Measurements from ENCODE around the gene JAZF1. TPM values are rescaled to one million over a fixed set of nuclear protein-coding genes. Genes with fewer than 3 reads are reported as not detected.
A peak's percentile ranks its signal among the peaks of the same experiment; 100 is the strongest.

The JAZF1 gene
- total and polyA plus RNA-seq, 2 experiments from 2014 or later: 9.5 to 12.1 TPM

- Histone ChIP-seq H3K4me1 (ENCODE audit: insufficient read depth) (peaks cover 6% of the 10 kb centered on the region), H3K36me3 (replicated peaks; ENCODE audit: insufficient read depth, low read depth) (no peaks in the 10 kb centered on the region), H3K79me2 (no peaks in the 10 kb centered on the region), H3K27me3 (no peaks in the 10 kb centered on the region), H4K20me1 (ENCODE audit: insufficient read depth, poor library complexity, severe bottlenecking) (no peaks in the 10 kb centered on the region), H3K9me2 (replicated peaks; ENCODE audit: insufficient read depth) (no peaks in the 10 kb centered on the region), H3K4me3 (no peak overlapping the region), H3K4me2 (no peak overlapping the region), H3K9me3 (ENCODE audit: low read depth) (no peaks in the 10 kb centered on the region), H3K27ac (peak overlapping the region; percentile 28), H2AFZ (no peak overlapping the region)
- no peak for DNase-seq (ENCODE audit: low spot score)
- WGBS (ENCODE audit: low lambda C conversion rate, missing lambda C conversion rate): 79% methylated on average over 1 of the region's 1 CpG
- TF ChIP-seq EZH2 (IDR thresholded peaks at IDR 0.05; ENCODE audit: borderline replicate concordance) (no peak), CTCF (IDR thresholded peaks at IDR 0.05; ENCODE audit: poor library complexity) (no peak), EZH2phosphoT487 (IDR thresholded peaks at IDR 0.05; ENCODE audit: low read depth, severe bottlenecking, unreplicated experiment) (no peak)
Measured at GRCh38 chr7:28006491-28006890, 174.1 kb downstream of the JAZF1 start.

- Histone ChIP-seq H3K4me2 (peak overlapping the region; percentile 37), H2AFZ (no peak overlapping the region), H3K4me1 (ENCODE audit: insufficient read depth) (peaks cover 6% of the 10 kb centered on the region), H4K20me1 (ENCODE audit: insufficient read depth, poor library complexity, severe bottlenecking) (no peaks in the 10 kb centered on the region), H3K9me3 (ENCODE audit: low read depth) (no peaks in the 10 kb centered on the region), H3K9me2 (replicated peaks; ENCODE audit: insufficient read depth) (no peaks in the 10 kb centered on the region), H3K4me3 (no peak overlapping the region), H3K79me2 (no peaks in the 10 kb centered on the region), H3K27ac (peak overlapping the region; percentile 46), H3K27me3 (no peaks in the 10 kb centered on the region), H3K36me3 (replicated peaks; ENCODE audit: insufficient read depth, low read depth) (no peaks in the 10 kb centered on the region)
- no peak for DNase-seq (ENCODE audit: low spot score)
- 85% methylated on average over 1 of the region's 1 CpG for WGBS (ENCODE audit: low lambda C conversion rate, missing lambda C conversion rate)
- no peak for TF ChIP-seq EZH2phosphoT487 (IDR thresholded peaks at IDR 0.05; ENCODE audit: low read depth, severe bottlenecking, unreplicated experiment)
- no peak for TF ChIP-seq CTCF (IDR thresholded peaks at IDR 0.05; ENCODE audit: poor library complexity)
- TF ChIP-seq EZH2 (IDR thresholded peaks at IDR 0.05; ENCODE audit: borderline replicate concordance): no peak
Measured at GRCh38 chr7:28005847-28006231, 174.8 kb downstream of the JAZF1 start.

GRCh38 chr7:28005075-28005846, 175.3 kb downstream of the JAZF1 start:
- H4K20me1 ChIP-seq (ENCODE audit: insufficient read depth, poor library complexity, severe bottlenecking): no peaks in the 10 kb centered on the region
- H3K4me1 ChIP-seq (ENCODE audit: insufficient read depth): peaks cover 6% of the 10 kb centered on the region
- no peak overlapping the region for H2AFZ ChIP-seq
- TF ChIP-seq EZH2 (IDR thresholded peaks at IDR 0.05; ENCODE audit: borderline replicate concordance): no peak
- no peak for TF ChIP-seq EZH2phosphoT487 (IDR thresholded peaks at IDR 0.05; ENCODE audit: low read depth, severe bottlenecking, unreplicated experiment)
- TF ChIP-seq CTCF (IDR thresholded peaks at IDR 0.05; ENCODE audit: poor library complexity): no peak
- 54% methylated on average over 7 of the region's 7 CpGs for WGBS (ENCODE audit: low lambda C conversion rate, missing lambda C conversion rate)
- DNase-seq (ENCODE audit: low spot score): no peak
- no peaks in the 10 kb centered on the region for H3K27me3 ChIP-seq
- H3K4me2 ChIP-seq: peak overlapping the region; percentile 37
- H3K36me3 ChIP-seq (replicated peaks; ENCODE audit: insufficient read depth, low read depth): no peaks in the 10 kb centered on the region
- no peaks in the 10 kb centered on the region for H3K9me2 ChIP-seq (replicated peaks; ENCODE audit: insufficient read depth)
- peak overlapping the region; percentile 46 for H3K27ac ChIP-seq
- no peaks in the 10 kb centered on the region for H3K9me3 ChIP-seq (ENCODE audit: low read depth)
- no peaks in the 10 kb centered on the region for H3K79me2 ChIP-seq
- no peak overlapping the region for H3K4me3 ChIP-seq

Measured in hepatocyte (in vitro differentiated cells).